T-cell (primary cell): ENCODE results near the gene SUPT3H. TPM values are rescaled to one million over a fixed set of nuclear protein-coding genes. Genes with fewer than 3 reads are reported as not detected.
A peak's percentile ranks its signal among the peaks of the same experiment; 100 is the strongest.

ENCODE experiments used
- ATAC-seq, 4 experiments: fragments of 200-7000 bp in 3 of 4; fragments of 150-1000 bp in 1 of 4; cut with Tn5 transposase; replicated peaks in 1 of 4; 1 replicate in 3 of 4; 2 replicates in 1 of 4; pipeline ENCODE4 v1.10.0; 2021; ENCODE audit warnings: moderate library complexity in 3 of 4, mild to moderate bottlenecking in 2 of 4, moderate number of reproducible peaks in 1 of 4
- CTCF ChIA-PET, 2 donors: fragments of 300-600 bp; sonication (Branson Sonifier 250); formaldehyde crosslinking; loops; one replicate each; lab custom pipeline; 2022; ENCODE audit warnings: antibody characterized with exemption in 2 of 2; lab: Charles Lee
- POLR2A ChIA-PET, 2 donors: fragments of 300-600 bp; sonication (Branson Sonifier 250); formaldehyde crosslinking; loops; one replicate each; lab custom pipeline; 2022; ENCODE audit warnings: antibody characterized with exemption in 2 of 2; lab: Charles Lee
- DNase-seq, 35 experiments: peaks; one replicate each; pipeline versions ENCODE4 v3.0.0 to v3.0.0-alpha.2; 2013 to 2023
- H3K27ac ChIP-seq: one replicate; pipeline ENCODE4 v1.5.1; 2013; ENCODE audit warnings: low read length
- H3K27me3 ChIP-seq, 2 experiments: replicated peaks in 1 of 2; 1 replicate in 1 of 2; 2 replicates in 1 of 2; pipeline versions ENCODE4 v1.6.1 to v1.7.0; 2013; ENCODE audit warnings: low read length in 1 of 2, mixed read lengths in 1 of 2; ENCODE audit not compliant: control insufficient read depth in 2 of 2, insufficient read depth in 2 of 2; ENCODE audit errors: extremely low read depth in 1 of 2
- H3K36me3 ChIP-seq, 2 donors: 1 replicate in 1 of 2; 2 replicates in 1 of 2; pipeline versions ENCODE4 v1.6.1 to v1.7.0; 2013; ENCODE audit warnings: low read length in 1 of 2; ENCODE audit not compliant: control insufficient read depth in 2 of 2, insufficient read depth in 1 of 2; ENCODE audit errors: extremely low read depth in 1 of 2
- H3K4me1 ChIP-seq, 2 experiments: 1 replicate in 1 of 2; 2 replicates in 1 of 2; pipeline versions ENCODE4 v1.6.1 to v1.7.0; 2013; ENCODE audit warnings: low read length in 2 of 2, mixed read lengths in 1 of 2; ENCODE audit not compliant: insufficient read depth in 2 of 2, control insufficient read depth in 1 of 2; ENCODE audit errors: extremely low read depth in 1 of 2
- H3K4me3 ChIP-seq, 2 donors: 1 replicate in 1 of 2; 2 replicates in 1 of 2; pipeline versions ENCODE4 v1.5.1 to v1.7.0; 2013; ENCODE audit warnings: mild to moderate bottlenecking in 2 of 2, low read length in 1 of 2, moderate library complexity in 1 of 2; ENCODE audit not compliant: control insufficient read depth in 1 of 2; ENCODE audit errors: extremely low read depth in 1 of 2
- H3K9me3 ChIP-seq: 2 replicates; pipeline ENCODE4 v1.7.0; 2013
- H3K27ac Mint-ChIP-seq, 2 donors: one replicate each; pipeline ENCODE4 v1.8.0; 2020 to 2021; ENCODE audit warnings: mild to moderate bottlenecking in 2 of 2, mixed read lengths in 2 of 2
- H3K27me3 Mint-ChIP-seq, 2 donors: one replicate each; pipeline ENCODE4 v1.8.0; 2021 to 2022; ENCODE audit warnings: mixed read lengths in 2 of 2
- H3K36me3 Mint-ChIP-seq: one replicate; pipeline ENCODE4 v1.8.0; 2021; ENCODE audit warnings: mixed read lengths
- H3K4me1 Mint-ChIP-seq, 3 donors: one replicate each; pipeline ENCODE4 v1.8.0; 2020 to 2022; ENCODE audit warnings: mixed read lengths in 3 of 3, mild to moderate bottlenecking in 1 of 3
- H3K4me3 Mint-ChIP-seq, 3 donors: one replicate each; pipeline ENCODE4 v1.8.0; 2020 to 2022; ENCODE audit warnings: mild to moderate bottlenecking in 3 of 3, mixed read lengths in 3 of 3, moderate library complexity in 3 of 3
- H3K9me3 Mint-ChIP-seq, 3 donors: one replicate each; pipeline ENCODE4 v1.8.0; 2020 to 2022; ENCODE audit warnings: mixed read lengths in 3 of 3
- WGBS: methylation state at CpG from one replicate; pipeline ENCODE4 v1.1.5; 2013; ENCODE audit warnings: missing lambda C conversion rate; ENCODE audit not compliant: insufficient coverage; 5-methylcytosine and 5-hydroxymethylcytosine counted together
- total RNA-seq, 35 experiments: library from RNA in 6 of 35; stranded (reverse) in 6 of 35; fragments of 120-200 nt in 1 of 35; gene quantifications; one replicate each; pipeline versions ENCODE4 v1.2.1 to v1.2.4 and lab custom pipeline; 2013 to 2026

SUPT3H gene
- total RNA-seq, 5 donors from 2014 or later (not counting 1 experiment from before 2014, with no cell fraction given), result 9.3 to 12.9 (median 10.7) TPM

- Histone ChIP-seq H3K4me3 (no peak overlapping the region), H3K9me3 (no peaks in the 10 kb centered on the region), H3K36me3 (no peaks in the 10 kb centered on the region), H3K27ac (peak overlapping the region; percentile 72), H3K27me3 (no peaks in the 10 kb centered on the region), H3K4me1 (peaks cover 7 to 22% of the 10 kb centered on the region in 2 experiments)
- Mint-ChIP-seq H3K36me3 (peaks cover 8% of the 10 kb centered on the region), H3K4me1 (peaks cover 33 to 49% (median 33%) of the 10 kb centered on the region in 3 donors), H3K9me3 (peaks cover 3 to 8% (median 4%) of the 10 kb centered on the region in 3 donors), H3K27ac (peak overlapping the region; percentile 78 to 85), H3K4me3 (peak overlapping the region; percentile 1 to 54 (median 3)), H3K27me3 (no peaks in the 10 kb centered on the region)
- ChIA-PET CTCF (interaction anchor here (0.7 to 1.0 kb wide), 6 partner anchors 52 to 738 kb away, joined by 3 to 4 read pairs (median 4); partner anchors contain the start of gene SUPT3H (in 1 of the 2)), POLR2A (interaction anchor here (0.6 to 0.7 kb wide), 3 partner anchors 43 to 343 kb away, joined by 3 to 4 read pairs (median 3); no protein-coding TSS in a partner anchor)
- DNase-seq, result peak in 21 of 35 experiments; percentile 5 to 61 (median 18)
- peak; percentile 82 to 93 (median 88) for ATAC-seq
Measured at GRCh38 chr6:44976677-44977641, 400.8 kb downstream of the SUPT3H start.

DNA sequence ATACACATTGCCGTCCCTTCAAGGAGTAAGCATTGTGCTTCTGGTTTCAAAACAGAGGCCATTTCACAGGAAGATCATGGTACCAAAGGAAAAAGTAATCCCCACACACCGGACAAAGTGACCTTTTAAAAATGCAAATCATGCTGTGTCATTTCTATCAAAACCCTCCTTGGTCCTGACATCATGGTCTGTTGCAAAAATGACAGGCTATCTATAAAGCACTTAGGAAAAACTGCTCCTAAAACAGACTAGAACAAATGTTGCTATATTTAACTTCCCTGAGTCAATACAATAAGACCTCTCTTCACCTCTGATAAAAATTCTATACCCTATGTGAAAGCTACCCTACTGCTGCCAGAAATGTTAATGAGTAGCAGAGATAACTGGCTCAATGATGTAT lies 403.2 kb downstream of the SUPT3H start:
- no peaks in the 10 kb centered on the region for H3K27me3 ChIP-seq
- peaks cover 7 to 25% of the 10 kb centered on the region in 2 experiments for H3K4me1 ChIP-seq
- peak overlapping the region in 1 of 2 donors; percentile 65 for H3K27ac Mint-ChIP-seq
- H3K4me3 ChIP-seq, result no peak overlapping the region
- POLR2A ChIA-PET, result no interaction called here
- peaks cover 32 to 49% (median 35%) of the 10 kb centered on the region in 3 donors for H3K4me1 Mint-ChIP-seq
- no peak for DNase-seq
- CTCF ChIA-PET, result no interaction called here
- H3K27me3 Mint-ChIP-seq, result no peaks in the 10 kb centered on the region
- no peaks in the 10 kb centered on the region for H3K36me3 ChIP-seq
- WGBS, result 67% methylated on average over 1 of the region's 2 CpGs
- H3K36me3 Mint-ChIP-seq, result peaks cover 8% of the 10 kb centered on the region
- H3K4me3 Mint-ChIP-seq, result no peak overlapping the region
- ATAC-seq, result no peak
- H3K9me3 ChIP-seq, result no peaks in the 10 kb centered on the region
- peaks cover 4 to 8% (median 6%) of the 10 kb centered on the region in 3 donors for H3K9me3 Mint-ChIP-seq
- H3K27ac ChIP-seq, result no peak overlapping the region

DNA sequence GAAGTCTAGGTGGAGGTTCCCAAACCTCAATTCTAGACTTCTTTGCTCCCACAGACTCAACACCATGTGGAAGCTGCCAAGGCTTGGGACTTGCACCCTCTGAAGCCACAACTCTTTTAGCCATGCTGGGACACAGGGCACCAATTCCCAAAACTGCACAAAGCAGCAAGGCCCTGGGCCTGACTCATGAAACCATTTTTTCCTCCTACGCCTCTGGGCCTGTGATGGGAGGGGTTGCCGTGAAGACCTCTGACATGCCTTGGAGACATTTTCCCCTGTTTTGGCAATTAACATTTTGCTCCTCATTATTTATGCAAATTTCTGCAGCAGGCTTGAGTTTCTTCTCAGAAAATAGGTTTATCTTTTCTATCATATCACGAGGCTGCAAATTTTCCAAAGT lies 405.0 kb downstream of the SUPT3H start:
- Histone ChIP-seq H3K36me3 (no peaks in the 10 kb centered on the region), H3K4me3 (no peak overlapping the region), H3K27ac (no peak overlapping the region), H3K27me3 (no peaks in the 10 kb centered on the region), H3K9me3 (no peaks in the 10 kb centered on the region), H3K4me1 (peaks cover 7 to 19% of the 10 kb centered on the region in 2 experiments)
- ChIA-PET POLR2A (no interaction called here), CTCF (no interaction called here)
- Mint-ChIP-seq H3K4me3 (no peak overlapping the region), H3K9me3 (peaks cover 4 to 8% (median 6%) of the 10 kb centered on the region in 3 donors), H3K4me1 (peaks cover 35 to 40% (median 36%) of the 10 kb centered on the region in 3 donors), H3K27ac (no peak overlapping the region), H3K27me3 (no peaks in the 10 kb centered on the region), H3K36me3 (peaks cover 8% of the 10 kb centered on the region)
- no peak for DNase-seq
- no peak for ATAC-seq
- no CpG with 5 or more reads among the region's 3 CpGs for WGBS

GRCh38 chr6:44969446-44970185 lies 408.1 kb downstream of the SUPT3H start:
- H3K9me3 ChIP-seq, result no peaks in the 10 kb centered on the region
- POLR2A ChIA-PET, result no interaction called here
- Mint-ChIP-seq H3K27ac (peak overlapping the region in 1 of 2 donors; percentile 0), H3K27me3 (no peaks in the 10 kb centered on the region), H3K4me1 (peaks cover 21 to 22% (median 21%) of the 10 kb centered on the region in 3 donors), H3K9me3 (peaks cover 4 to 8% (median 6%) of the 10 kb centered on the region in 3 donors), H3K4me3 (peak overlapping the region in 1 of 3 donors; percentile 9), H3K36me3 (peaks cover 8% of the 10 kb centered on the region)
- ATAC-seq (peak in 1 of 4 experiments; percentile 49), DNase-seq (peak in 1 of 35 experiments; percentile 10)
- CTCF ChIA-PET, result no interaction called here
- no peaks in the 10 kb centered on the region for H3K27me3 ChIP-seq
- no peaks in the 10 kb centered on the region for H3K36me3 ChIP-seq
- no peak overlapping the region for H3K27ac ChIP-seq
- no peak overlapping the region for H3K4me3 ChIP-seq
- 30% methylated on average over 2 of the region's 4 CpGs for WGBS
- H3K4me1 ChIP-seq, result peaks cover 0 to 9% of the 10 kb centered on the region in 2 experiments

DNA sequence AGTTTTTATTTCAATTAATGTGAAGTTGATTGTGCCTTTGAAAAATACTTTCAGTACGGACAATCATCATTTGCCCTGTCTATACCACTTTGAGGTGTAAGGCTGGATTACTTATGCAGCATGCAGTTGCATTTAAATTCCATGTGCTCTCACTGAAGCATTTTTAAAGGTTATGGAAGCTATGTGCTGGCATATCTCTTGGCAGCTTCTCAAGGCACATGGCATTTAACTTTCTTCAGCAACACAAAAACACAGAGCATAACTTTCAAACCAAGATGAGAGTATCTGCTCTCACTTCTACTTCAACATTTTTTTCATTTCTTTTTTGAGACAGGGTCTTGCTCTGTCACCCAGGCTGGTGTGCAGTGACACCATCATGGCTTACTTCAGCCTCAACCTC lies 410.3 kb downstream of the SUPT3H start:
- H3K27ac ChIP-seq, result no peak overlapping the region
- no peaks in the 10 kb centered on the region for H3K36me3 ChIP-seq
- ATAC-seq (no peak), DNase-seq (no peak)
- H3K4me1 ChIP-seq, result peaks cover 0 to 9% of the 10 kb centered on the region in 2 experiments
- CTCF ChIA-PET, result interaction anchor here in 1 of 2 donors (0.6 kb wide), 1 partner anchor 204 kb away, joined by 3 read pairs; no protein-coding TSS in a partner anchor
- no peaks in the 10 kb centered on the region for H3K9me3 ChIP-seq
- POLR2A ChIA-PET, result no interaction called here
- Mint-ChIP-seq H3K36me3 (no peaks in the 10 kb centered on the region), H3K27ac (no peak overlapping the region), H3K4me1 (peaks cover 13 to 18% (median 16%) of the 10 kb centered on the region in 3 donors), H3K9me3 (peaks cover 0 to 3% (median 0%) of the 10 kb centered on the region in 3 donors), H3K27me3 (no peaks in the 10 kb centered on the region), H3K4me3 (no peak overlapping the region)
- no peaks in the 10 kb centered on the region for H3K27me3 ChIP-seq
- WGBS, result no CpG with 5 or more reads among the region's 1 CpG
- H3K4me3 ChIP-seq, result no peak overlapping the region
